LNCaP clone FGC (cell line): Measurements from ENCODE around the gene TCTA.
"Not testable (repeated sequence)": the region's sequence is repeated elsewhere in the genome, so short reads cannot be mapped to it uniquely, and the experiment has no call there.

Experiments
- DNase-seq: peaks from one replicate; pipeline ENCODE4 v3.0.0-alpha.2; 2011; ENCODE audit warnings: low read depth
- H3K4me3 ChIP-seq: 2 replicates; pipeline ENCODE4 v1.5.1; 2011; ENCODE audit warnings: mild to moderate bottlenecking, low read depth, low read length, control low read depth
- CTCF ChIP-seq: IDR thresholded peaks from 2 replicates; pipeline ENCODE4 v1.5.1; 2012; ENCODE audit warnings: mild to moderate bottlenecking; ENCODE audit not compliant: control insufficient read depth, insufficient read depth; ENCODE audit errors: extremely low read depth

TCTA gene

GRCh38 chr3:49383387-49383786, 28.8 kb upstream of the TCTA start:
- no peak for TF ChIP-seq CTCF
- no peak overlapping the region for H3K4me3 ChIP-seq
- DNase-seq, result no peak

DNA sequence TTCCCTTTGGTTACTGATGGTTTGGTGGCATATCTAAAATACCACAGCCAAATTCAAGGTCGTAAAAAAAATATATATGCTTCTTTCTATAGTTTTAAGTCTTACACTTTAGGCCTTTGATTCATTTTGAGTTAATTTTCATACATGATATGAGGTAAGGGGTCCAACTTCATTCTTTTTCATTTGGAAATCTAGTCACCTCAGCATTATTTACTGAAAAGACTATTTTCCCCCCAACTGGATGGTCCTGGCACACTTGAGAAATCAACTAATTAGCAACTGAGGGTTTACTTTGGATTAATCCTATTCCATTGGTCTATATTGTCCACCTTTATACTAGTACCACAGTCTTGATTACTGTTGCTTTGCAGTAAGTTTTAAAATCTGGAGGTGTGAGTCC, 26.6 kb upstream of the TCTA start:
- DNase-seq, result no peak
- H3K4me3 ChIP-seq, result no peak overlapping the region
- TF ChIP-seq CTCF, result no peak

DNA sequence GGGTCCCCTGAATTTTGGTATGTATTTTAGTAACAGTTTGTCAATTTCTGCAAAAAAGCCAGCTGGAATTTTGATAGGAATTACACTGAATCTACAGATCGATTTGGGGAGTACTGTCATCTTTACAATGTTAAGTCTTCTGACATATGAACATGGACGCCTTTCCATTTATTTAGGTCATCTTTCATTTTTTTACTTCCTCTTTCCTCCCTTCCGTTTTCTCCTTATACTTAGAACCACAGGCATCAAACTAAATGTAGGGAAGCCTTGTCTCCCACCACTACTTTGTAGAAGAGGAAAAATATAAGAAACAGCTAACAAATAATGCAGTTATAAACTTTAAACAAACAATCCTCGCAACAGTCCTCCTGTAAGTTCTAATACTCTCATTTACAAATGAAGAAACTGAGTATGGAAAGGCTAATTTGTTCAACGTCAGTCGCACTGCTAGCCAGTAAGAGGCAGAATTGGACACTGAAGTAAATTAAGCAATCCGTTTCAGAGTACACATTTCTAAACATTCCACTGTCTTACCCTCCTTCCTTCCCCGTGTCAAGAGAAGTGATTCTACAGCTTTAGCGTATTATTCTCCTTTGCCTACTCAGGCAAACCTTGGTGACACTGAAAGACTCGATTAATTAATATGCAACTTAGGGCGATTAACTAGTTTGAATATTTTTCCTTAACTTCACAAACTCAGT, 26.0 kb upstream of the TCTA start:
- no peak overlapping the region for H3K4me3 ChIP-seq
- DNase-seq, result no peak
- TF ChIP-seq CTCF, result no peak

DNA sequence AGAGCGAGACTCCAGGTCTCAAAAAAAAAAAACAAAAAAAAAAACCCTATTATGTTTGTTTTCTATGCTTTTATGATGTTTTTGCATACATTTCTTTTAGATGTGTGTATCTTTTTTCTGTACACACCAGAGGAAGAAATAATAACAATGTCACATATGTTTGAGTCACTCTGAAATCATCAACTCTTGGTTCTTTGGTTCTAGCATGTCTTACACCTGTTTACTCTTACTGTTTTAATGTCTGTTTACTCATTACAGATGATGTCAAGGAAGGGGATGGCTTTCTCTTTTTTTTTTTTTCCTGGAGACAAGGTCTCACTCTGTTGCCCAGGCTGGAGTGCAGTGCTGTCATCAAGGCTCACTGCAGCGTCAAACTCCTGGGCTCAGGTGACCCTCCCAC, 24.5 kb upstream of the TCTA start:
- no peak overlapping the region for H3K4me3 ChIP-seq
- peak; percentile 13 for DNase-seq
- TF ChIP-seq CTCF, result no peak

DNA sequence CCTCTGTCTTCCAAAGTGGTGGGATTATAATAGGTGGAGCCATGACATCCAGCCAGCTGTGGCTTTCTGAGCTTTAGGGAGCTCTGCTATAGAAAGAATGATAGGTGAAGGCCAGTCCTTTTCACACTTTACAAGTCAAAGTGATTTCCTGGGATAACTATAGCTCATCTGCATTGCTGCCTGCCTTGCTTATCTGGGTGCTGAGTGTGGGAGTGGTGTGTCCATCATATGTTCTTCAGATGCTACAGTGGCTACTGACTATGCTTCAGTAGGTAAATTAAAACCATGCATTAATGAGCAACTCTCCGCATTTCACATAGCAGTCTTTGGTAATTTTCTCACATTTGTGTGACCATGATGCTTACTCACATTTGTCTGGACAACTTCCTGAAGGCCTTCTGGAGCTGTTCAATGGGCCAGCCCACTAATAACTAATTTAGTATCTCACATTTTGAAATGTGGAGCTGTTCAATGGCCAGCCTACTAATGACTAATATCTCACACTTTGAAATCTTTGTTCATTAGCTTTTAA, 23.9 kb upstream of the TCTA start:
- DNase-seq, result no peak
- no peak overlapping the region for H3K4me3 ChIP-seq
- no peak for TF ChIP-seq CTCF

DNA sequence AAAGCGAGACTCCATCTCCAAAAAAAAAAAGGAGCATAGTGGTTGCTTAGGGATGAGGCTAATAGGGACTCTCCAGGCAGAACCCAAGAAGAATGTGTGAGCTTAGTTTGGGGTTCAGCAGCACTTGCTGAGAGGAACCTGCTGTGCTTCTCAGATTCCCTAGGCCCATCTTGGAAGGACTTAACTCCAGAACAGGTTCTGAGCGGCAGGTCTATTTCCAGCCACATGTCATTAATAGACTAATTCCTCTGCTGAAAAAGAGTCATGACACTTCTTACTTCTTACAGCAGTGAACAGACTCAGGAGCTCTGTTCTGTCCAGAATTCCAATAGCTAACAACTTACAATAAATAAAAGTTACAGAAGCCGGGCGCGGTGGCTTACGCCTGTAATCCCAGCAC, 22.9 kb upstream of the TCTA start:
- no peak for TF ChIP-seq CTCF
- H3K4me3 ChIP-seq, result no peak overlapping the region
- DNase-seq, result no peak

DNA sequence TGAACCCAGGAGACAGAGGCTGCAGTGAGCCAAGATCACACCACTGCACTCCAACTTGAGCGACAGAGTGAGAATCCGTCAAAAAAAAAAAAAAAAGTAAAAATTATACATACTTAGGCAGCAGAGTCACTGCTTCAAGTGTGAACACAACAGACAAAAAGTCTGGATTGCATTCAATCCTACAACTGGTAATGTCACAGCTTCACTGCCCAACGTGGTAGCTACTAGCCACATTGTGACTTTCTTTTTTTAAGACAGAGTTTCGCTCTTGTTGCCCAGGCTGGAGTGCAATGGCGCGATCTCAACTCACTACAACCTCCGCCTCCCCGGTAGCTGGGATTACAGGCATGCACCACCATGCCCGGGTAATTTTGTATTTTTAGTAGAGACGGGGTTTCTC, 20.9 kb upstream of the TCTA start:
- not testable (repeated sequence) for H3K4me3 ChIP-seq, DNase-seq
